ENCODE data around the gene WNT5A. TPM values are rescaled to one million over a fixed set of nuclear protein-coding genes. Genes with fewer than 3 reads are reported as not detected.

The WNT5A gene
- 1 to 10 TPM; 2.8 to 8.0 TPM for total RNA-seq

DNA sequence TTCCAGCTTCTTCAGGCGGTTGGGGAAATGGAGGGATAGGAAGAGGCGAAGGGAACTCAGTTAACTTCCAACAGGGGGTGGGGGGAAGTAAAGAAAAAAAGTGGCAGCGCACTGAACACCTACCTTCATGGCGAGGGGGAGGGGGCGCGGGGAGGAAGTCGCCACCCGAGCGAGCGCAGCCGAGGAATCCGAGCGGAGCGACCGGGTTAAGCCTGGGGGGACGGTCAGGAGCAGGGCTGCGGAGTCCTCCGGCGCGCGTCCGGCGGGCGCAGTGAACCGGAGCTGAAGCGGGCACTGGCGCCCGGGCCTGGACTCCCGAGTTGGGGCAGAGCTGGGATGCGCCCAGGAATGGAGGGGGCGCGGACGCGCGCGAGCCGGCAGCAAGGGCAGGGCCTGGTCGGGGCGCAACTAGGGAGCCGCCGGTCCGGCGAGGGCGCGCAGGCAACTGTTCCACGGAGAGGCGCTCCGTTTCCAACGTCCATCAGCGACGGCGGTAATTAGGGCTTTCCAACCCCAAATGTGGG is at the start of gene WNT5A:
WNT5A (minus strand) TSS at position 450 of the 524 bp plus-strand sequence; CDS start at position 129, 321 bp downstream.
- peaks cover 0 to 51% of the 10 kb centered on the region in 2 donors for H3K4me1 ChIP-seq
- peak within 1 kb of the TSS; percentile 60 to 76 for H3K27ac ChIP-seq
- no peak for DNase-seq (ENCODE audit: low spot score)
- TF ChIP-seq, protein P1, sequence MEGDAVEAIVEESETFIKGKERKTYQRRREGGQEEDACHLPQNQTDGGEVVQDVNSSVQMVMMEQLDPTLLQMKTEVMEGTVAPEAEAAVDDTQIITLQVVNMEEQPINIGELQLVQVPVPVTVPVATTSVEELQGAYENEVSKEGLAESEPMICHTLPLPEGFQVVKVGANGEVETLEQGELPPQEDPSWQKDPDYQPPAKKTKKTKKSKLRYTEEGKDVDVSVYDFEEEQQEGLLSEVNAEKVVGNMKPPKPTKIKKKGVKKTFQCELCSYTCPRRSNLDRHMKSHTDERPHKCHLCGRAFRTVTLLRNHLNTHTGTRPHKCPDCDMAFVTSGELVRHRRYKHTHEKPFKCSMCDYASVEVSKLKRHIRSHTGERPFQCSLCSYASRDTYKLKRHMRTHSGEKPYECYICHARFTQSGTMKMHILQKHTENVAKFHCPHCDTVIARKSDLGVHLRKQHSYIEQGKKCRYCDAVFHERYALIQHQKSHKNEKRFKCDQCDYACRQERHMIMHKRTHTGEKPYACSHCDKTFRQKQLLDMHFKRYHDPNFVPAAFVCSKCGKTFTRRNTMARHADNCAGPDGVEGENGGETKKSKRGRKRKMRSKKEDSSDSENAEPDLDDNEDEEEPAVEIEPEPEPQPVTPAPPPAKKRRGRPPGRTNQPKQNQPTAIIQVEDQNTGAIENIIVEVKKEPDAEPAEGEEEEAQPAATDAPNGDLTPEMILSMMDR (IDR thresholded peaks at IDR 0.05): no peak
- H3K27me3 ChIP-seq: no peaks in the 10 kb centered on the region
- H3K9me3 ChIP-seq: no peaks in the 10 kb centered on the region
- no peaks in the 10 kb centered on the region for H3K36me3 ChIP-seq
- H3K4me3 ChIP-seq: peak within 1 kb of the TSS; percentile 70 to 75

DNA sequence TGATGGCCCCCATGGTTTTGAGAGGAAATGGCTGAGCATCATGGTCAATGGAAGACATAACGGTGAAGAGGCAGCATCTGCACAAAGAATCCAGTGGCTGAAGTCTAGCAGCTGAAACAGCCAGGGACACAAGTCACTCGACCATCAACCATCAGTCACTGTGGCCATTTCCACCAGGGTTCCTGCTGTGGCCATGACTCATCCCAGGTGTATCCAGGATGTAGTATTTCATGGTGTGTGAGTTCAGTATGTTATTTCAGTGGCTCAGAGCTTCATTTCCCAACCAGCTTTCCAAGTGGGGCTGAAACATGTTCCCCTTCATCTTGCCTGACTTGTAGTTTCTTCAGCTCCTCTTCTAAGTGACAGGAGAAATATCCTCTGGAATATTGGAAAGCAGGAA is 47.8 kb upstream of the WNT5A start:
- Histone ChIP-seq H3K36me3 (no peaks in the 10 kb centered on the region), H3K4me3 (no peak overlapping the region), H3K4me1 (no peaks in the 10 kb centered on the region), H3K9me3 (no peaks in the 10 kb centered on the region), H3K27ac (no peak overlapping the region), H3K27me3 (no peaks in the 10 kb centered on the region)
- TF ChIP-seq, protein P1 (IDR thresholded peaks at IDR 0.05): no peak
- DNase-seq (ENCODE audit: low spot score): no peak

DNA sequence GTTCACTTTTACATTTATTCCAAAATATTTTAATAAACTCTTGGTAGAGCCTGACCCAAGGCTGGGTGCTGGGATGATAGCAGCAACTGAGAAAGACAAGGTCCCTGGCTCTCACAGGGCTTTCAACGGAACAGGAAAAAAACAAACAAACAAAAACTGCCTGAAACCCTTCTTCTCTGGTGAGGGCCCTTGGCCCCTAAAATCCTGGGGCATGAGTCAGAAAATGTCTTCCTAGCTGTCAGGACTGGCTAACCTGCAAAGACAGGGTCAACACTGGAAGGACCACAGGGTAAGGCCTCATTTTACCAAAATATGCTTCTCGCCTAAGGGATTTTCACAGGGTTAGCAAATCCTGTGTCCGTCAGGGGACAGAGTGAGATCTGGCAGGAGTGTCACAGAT is 45.7 kb upstream of the WNT5A start:
- Histone ChIP-seq H3K9me3 (no peaks in the 10 kb centered on the region), H3K4me1 (no peaks in the 10 kb centered on the region), H3K4me3 (no peak overlapping the region), H3K27me3 (no peaks in the 10 kb centered on the region), H3K27ac (no peak overlapping the region), H3K36me3 (no peaks in the 10 kb centered on the region)
- no peak for DNase-seq (ENCODE audit: low spot score)
- TF ChIP-seq, protein P1 (IDR thresholded peaks at IDR 0.05): no peak

DNA sequence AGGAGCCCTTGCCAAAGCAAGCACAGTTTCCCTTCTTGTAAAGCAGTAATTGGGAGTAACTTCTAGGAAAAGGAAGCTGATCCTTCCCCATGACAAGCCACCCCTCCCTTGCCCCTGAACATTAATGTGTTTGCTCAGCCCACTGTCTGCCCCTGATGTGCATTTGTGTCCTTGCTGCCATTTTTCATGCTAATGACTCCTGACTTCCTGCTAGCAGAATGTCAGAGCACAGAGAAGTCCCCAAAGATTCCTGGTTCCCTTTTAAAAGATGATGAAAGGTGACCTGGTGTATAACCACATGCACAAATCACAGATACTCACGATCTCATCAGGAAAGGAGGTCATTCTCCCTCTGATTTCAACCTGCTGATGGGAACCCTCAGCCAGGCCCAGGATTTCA is 44.2 kb upstream of the WNT5A start:
- TF ChIP-seq, protein P1 (IDR thresholded peaks at IDR 0.05): no peak
- Histone ChIP-seq H3K27me3 (no peaks in the 10 kb centered on the region), H3K36me3 (no peaks in the 10 kb centered on the region), H3K4me1 (no peaks in the 10 kb centered on the region), H3K9me3 (no peaks in the 10 kb centered on the region), H3K4me3 (no peak overlapping the region), H3K27ac (no peak overlapping the region)
- no peak for DNase-seq (ENCODE audit: low spot score)

DNA sequence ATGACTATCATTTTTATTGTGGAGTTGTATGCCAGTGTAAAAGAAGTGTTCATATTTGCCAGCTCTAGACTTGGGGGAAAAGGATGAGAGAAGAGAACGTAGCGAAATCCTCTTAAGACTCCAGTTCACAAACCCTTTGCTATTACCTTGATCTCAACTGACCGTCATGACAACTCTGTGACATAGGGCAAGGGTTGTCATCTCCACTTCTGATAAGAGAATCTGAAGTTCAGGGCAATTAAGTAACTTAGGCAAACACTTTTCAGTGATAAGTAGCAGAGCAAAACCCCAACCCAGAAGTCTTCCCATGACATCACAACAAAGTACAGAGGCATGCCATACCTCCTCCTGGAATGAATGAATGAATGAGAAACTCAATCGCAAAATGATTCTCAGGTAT is 40.3 kb upstream of the WNT5A start:
- Histone ChIP-seq H3K27me3 (no peaks in the 10 kb centered on the region), H3K4me3 (no peak overlapping the region), H3K4me1 (no peaks in the 10 kb centered on the region), H3K9me3 (no peaks in the 10 kb centered on the region), H3K27ac (no peak overlapping the region), H3K36me3 (no peaks in the 10 kb centered on the region)
- TF ChIP-seq, protein P1 (IDR thresholded peaks at IDR 0.05): no peak
- DNase-seq (ENCODE audit: low spot score): no peak
